B cell (primary cell): ENCODE results near the gene STS. TPM values are rescaled to one million over a fixed set of nuclear protein-coding genes. Genes with fewer than 3 reads are reported as not detected.

ENCODE experiments used
- ATAC-seq: fragments of 200-7000 bp; cut with Tn5 transposase; one replicate; pipeline ENCODE4 v1.10.0; 2021; ENCODE audit warnings: low read depth, mild to moderate bottlenecking, moderate number of reproducible peaks, moderate library complexity
- CTCF ChIA-PET: fragments of 350-600 bp; sonication (Branson Sonifier 250); formaldehyde crosslinking; loops from one replicate; lab custom pipeline; 2021; ENCODE audit warnings: antibody characterized with exemption, inconsistent platforms; lab: Charles Lee
- POLR2A ChIA-PET: fragments of 350-600 bp; sonication (Branson Sonifier 250); formaldehyde crosslinking; loops from one replicate; lab custom pipeline; 2021; ENCODE audit warnings: antibody characterized with exemption; lab: Charles Lee
- DNase-seq: peaks from one replicate; pipeline ENCODE4 v3.0.0; 2013
- H2AFZ ChIP-seq: 2 replicates; pipeline ENCODE4 v1.6.1; 2012; ENCODE audit warnings: mild to moderate bottlenecking, low read depth, low read length; ENCODE audit not compliant: insufficient read depth, poor library complexity, severe bottlenecking
- H3K27ac ChIP-seq, 2 donors: 1 replicate in 1 of 2; 2 replicates in 1 of 2; pipeline ENCODE4 v1.5.1; 2012 to 2013; ENCODE audit warnings: low read length in 2 of 2, mild to moderate bottlenecking in 2 of 2, moderate library complexity in 1 of 2
- H3K27me3 ChIP-seq, 4 experiments: fragments of 200-600 bp in 1 of 4; sonication (generic) in 1 of 4; replicated peaks in 1 of 4; 1 replicate in 2 of 4; 2 replicates in 2 of 4; pipeline versions ENCODE4 v1.6.1 to v1.7.0; 2013 to 2016; ENCODE audit warnings: low read length in 3 of 4, mild to moderate bottlenecking in 2 of 4, mixed read lengths in 1 of 4, moderate library complexity in 1 of 4; ENCODE audit not compliant: insufficient read depth in 4 of 4, control insufficient read depth in 3 of 4; ENCODE audit errors: control extremely low read depth in 1 of 4
- H3K36me3 ChIP-seq, 2 experiments: replicated peaks in 1 of 2; 1 replicate in 1 of 2; 2 replicates in 1 of 2; pipeline versions ENCODE4 v1.6.1 to v1.7.1; 2013; ENCODE audit warnings: low read length in 1 of 2; ENCODE audit not compliant: insufficient read depth in 2 of 2, control insufficient read depth in 1 of 2; ENCODE audit errors: control extremely low read depth in 1 of 2, extremely low read depth in 1 of 2
- H3K4me1 ChIP-seq, 2 donors: fragments of 200-600 bp in 1 of 2; sonication (generic) in 1 of 2; 1 replicate in 1 of 2; 2 replicates in 1 of 2; pipeline versions ENCODE4 v1.5.1 to v1.6.1; 2013 to 2017; ENCODE audit warnings: low read length in 2 of 2; ENCODE audit not compliant: control insufficient read depth in 2 of 2, insufficient read depth in 2 of 2
- H3K4me2 ChIP-seq: replicated peaks from 2 replicates; pipeline ENCODE3; 2012; ENCODE audit warnings: mild to moderate bottlenecking, low read depth, low read length; ENCODE audit not compliant: poor library complexity, severe bottlenecking
- H3K4me3 ChIP-seq, 5 experiments: fragments of 200-600 bp in 1 of 5; sonication (generic) in 1 of 5; 1 replicate in 3 of 5; 2 replicates in 2 of 5; pipeline versions ENCODE4 v1.5.1 to v1.7.0; 2011 to 2016; ENCODE audit warnings: low read length in 4 of 5, mild to moderate bottlenecking in 4 of 5, low read depth in 2 of 5, control low read depth in 1 of 5, moderate library complexity in 1 of 5; ENCODE audit not compliant: insufficient read depth in 1 of 5; ENCODE audit errors: control extremely low read depth in 1 of 5, extremely low read depth in 1 of 5
- H3K79me2 ChIP-seq: fragments of 200-600 bp; sonication (generic); one replicate; pipeline ENCODE4 v1.6.0; 2016; ENCODE audit warnings: low read length; ENCODE audit not compliant: control insufficient read depth, insufficient read depth
- H3K9ac ChIP-seq: fragments of 200-600 bp; sonication (generic); 2 replicates; pipeline ENCODE4 v1.6.1; 2017; ENCODE audit warnings: mild to moderate bottlenecking, low read length, moderate library complexity
- H3K9me3 ChIP-seq, 3 donors: one replicate each; pipeline versions ENCODE4 v1.6.1 to v1.7.1; 2013; ENCODE audit warnings: low read length in 2 of 3; ENCODE audit not compliant: control insufficient read depth in 2 of 3, insufficient read depth in 1 of 3; ENCODE audit errors: control extremely low read depth in 1 of 3
- H4K20me1 ChIP-seq: 2 replicates; pipeline ENCODE4 v1.6.0; 2012; ENCODE audit warnings: mild to moderate bottlenecking, low read length; ENCODE audit not compliant: insufficient read depth, control insufficient read depth, poor library complexity, severe bottlenecking
- H3K27ac Mint-ChIP-seq: one replicate; pipeline ENCODE4 v1.8.0; 2021; ENCODE audit warnings: mixed read lengths
- H3K27me3 Mint-ChIP-seq: one replicate; pipeline ENCODE4 v1.8.0; 2021; ENCODE audit warnings: mixed read lengths
- H3K4me1 Mint-ChIP-seq: one replicate; pipeline ENCODE4 v1.8.0; 2021; ENCODE audit warnings: mixed read lengths
- H3K4me3 Mint-ChIP-seq: one replicate; pipeline ENCODE4 v1.8.0; 2021; ENCODE audit warnings: mixed read lengths
- H3K9me3 Mint-ChIP-seq: one replicate; pipeline ENCODE4 v1.8.0; 2022; ENCODE audit warnings: mixed read lengths; ENCODE audit not compliant: insufficient read depth
- EZH2 ChIP-seq: IDR thresholded peaks from 2 replicates; pipeline ENCODE4 v1.6.1; 2012; ENCODE audit warnings: borderline replicate concordance, low read depth, mild to moderate bottlenecking, moderate library complexity, low read length; ENCODE audit not compliant: insufficient read depth, poor library complexity, severe bottlenecking
- WGBS: methylation state at CpG from one replicate; pipeline ENCODE4 v1.1.5; 2013; ENCODE audit warnings: missing lambda C conversion rate; ENCODE audit not compliant: insufficient coverage; 5-methylcytosine and 5-hydroxymethylcytosine counted together
- intact Hi-C: fragments of 100-400 bp; cut with micrococcal nuclease; formaldehyde crosslinking; loops from one replicate; pipeline ENCODE4 v1.10.0; 2022
- polyA plus RNA-seq: library from polyadenylated mRNA; depleted of rRNA; stranded (reverse); fragments of >200 nt; gene quantifications from 2 replicates; pipeline ENCODE4 v1.2.3, GENCODE V29; 2012
- total RNA-seq, 2 donors: library from RNA; stranded (reverse); fragments of 120-200 nt in 1 of 2; gene quantifications; 1 replicate in 1 of 2; 2 replicates in 1 of 2; pipeline versions ENCODE4 v1.2.3 to v1.2.4, GENCODE V29; 2013 to 2022
- TF ChIP-seq, protein P1 (sequence below): fragments of 200-600 bp; IDR thresholded peaks from one replicate; pipeline ENCODE4 v1.8.0; 2022; ENCODE audit warnings: antibody characterized with exemption, mild to moderate bottlenecking

STS gene
- total and polyA plus RNA-seq, 2 donors (not counting 1 experiment from before 2014, with no cell fraction given) = 1.9 to 2.9 TPM

DNA sequence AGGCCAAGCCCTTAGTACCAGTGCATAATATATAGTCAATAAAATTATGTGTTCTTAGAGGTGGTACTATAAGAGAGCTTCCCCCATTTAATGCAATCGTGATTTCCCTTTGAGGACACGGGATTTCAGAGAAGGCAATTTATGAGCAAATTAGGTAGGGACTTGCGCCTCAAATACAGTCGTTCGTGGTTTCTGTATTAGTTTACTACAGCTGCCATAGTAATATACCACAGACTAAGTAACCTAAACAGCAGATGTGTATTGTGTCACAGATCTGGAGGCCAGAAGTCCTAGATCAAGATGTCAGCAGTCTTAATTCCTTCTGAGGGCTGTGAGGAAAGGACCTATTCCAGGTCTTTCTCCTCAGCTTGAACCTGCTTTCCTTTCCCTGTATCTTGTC is 1.9 kb downstream of the STS start:
- no peaks in the 10 kb centered on the region for H3K27me3 Mint-ChIP-seq
- H3K36me3 ChIP-seq = no peaks in the 10 kb centered on the region
- no peak overlapping the region for H3K27ac ChIP-seq
- H2AFZ ChIP-seq = no peak overlapping the region
- no peaks in the 10 kb centered on the region for H3K27me3 ChIP-seq
- H3K79me2 ChIP-seq = peaks cover 68% of the 10 kb centered on the region
- intact Hi-C loops = loop anchor here (10.0 kb wide), 1 partner anchor 775 kb away; the partner anchor contains the start of gene PNPLA4
- no peak overlapping the region for H3K9ac ChIP-seq
- ATAC-seq (no peak), DNase-seq (no peak)
- peaks cover 6% of the 10 kb centered on the region for H4K20me1 ChIP-seq
- WGBS = no CpG with 5 or more reads among the region's 5 CpGs
- peak overlapping the region; percentile 20 for H3K27ac Mint-ChIP-seq
- no peaks in the 10 kb centered on the region for H3K9me3 Mint-ChIP-seq
- POLR2A ChIA-PET = no interaction called here
- H3K4me2 ChIP-seq = no peak overlapping the region
- H3K4me3 Mint-ChIP-seq = no peak overlapping the region
- CTCF ChIA-PET = interaction anchor here (1.6 kb wide), 1 partner anchor 58 kb away, joined by 3 read pairs; no protein-coding TSS in a partner anchor
- peaks cover 10 to 13% of the 10 kb centered on the region in 2 donors for H3K4me1 ChIP-seq
- peaks cover 10% of the 10 kb centered on the region for H3K4me1 Mint-ChIP-seq
- H3K9me3 ChIP-seq = no peaks in the 10 kb centered on the region
- no peak overlapping the region for H3K4me3 ChIP-seq
- TF ChIP-seq, protein P1, sequence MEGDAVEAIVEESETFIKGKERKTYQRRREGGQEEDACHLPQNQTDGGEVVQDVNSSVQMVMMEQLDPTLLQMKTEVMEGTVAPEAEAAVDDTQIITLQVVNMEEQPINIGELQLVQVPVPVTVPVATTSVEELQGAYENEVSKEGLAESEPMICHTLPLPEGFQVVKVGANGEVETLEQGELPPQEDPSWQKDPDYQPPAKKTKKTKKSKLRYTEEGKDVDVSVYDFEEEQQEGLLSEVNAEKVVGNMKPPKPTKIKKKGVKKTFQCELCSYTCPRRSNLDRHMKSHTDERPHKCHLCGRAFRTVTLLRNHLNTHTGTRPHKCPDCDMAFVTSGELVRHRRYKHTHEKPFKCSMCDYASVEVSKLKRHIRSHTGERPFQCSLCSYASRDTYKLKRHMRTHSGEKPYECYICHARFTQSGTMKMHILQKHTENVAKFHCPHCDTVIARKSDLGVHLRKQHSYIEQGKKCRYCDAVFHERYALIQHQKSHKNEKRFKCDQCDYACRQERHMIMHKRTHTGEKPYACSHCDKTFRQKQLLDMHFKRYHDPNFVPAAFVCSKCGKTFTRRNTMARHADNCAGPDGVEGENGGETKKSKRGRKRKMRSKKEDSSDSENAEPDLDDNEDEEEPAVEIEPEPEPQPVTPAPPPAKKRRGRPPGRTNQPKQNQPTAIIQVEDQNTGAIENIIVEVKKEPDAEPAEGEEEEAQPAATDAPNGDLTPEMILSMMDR = no peak
- no peak for TF ChIP-seq EZH2

GRCh38 chrX:7153231-7153630 is 5.7 kb downstream of the STS start:
- Histone ChIP-seq H3K9me3 (no peaks in the 10 kb centered on the region), H3K27me3 (no peaks in the 10 kb centered on the region), H2AFZ (no peak overlapping the region), H3K4me2 (no peak overlapping the region), H3K79me2 (peaks cover 44% of the 10 kb centered on the region), H3K36me3 (no peaks in the 10 kb centered on the region), H3K4me1 (peaks cover 4% of the 10 kb centered on the region in 2 donors), H3K27ac (no peak overlapping the region), H3K4me3 (no peak overlapping the region), H3K9ac (no peak overlapping the region), H4K20me1 (peaks cover 4% of the 10 kb centered on the region)
- CTCF ChIA-PET = no interaction called here
- ATAC-seq = no peak
- H3K9me3 Mint-ChIP-seq = no peaks in the 10 kb centered on the region
- WGBS = 91% methylated on average over 2 of the region's 2 CpGs
- no peak overlapping the region for H3K27ac Mint-ChIP-seq
- TF ChIP-seq, protein P1 = no peak
- no peak for TF ChIP-seq EZH2
- H3K4me3 Mint-ChIP-seq = no peak overlapping the region
- intact Hi-C loops = no loop called here
- no peaks in the 10 kb centered on the region for H3K4me1 Mint-ChIP-seq
- POLR2A ChIA-PET = no interaction called here
- no peaks in the 10 kb centered on the region for H3K27me3 Mint-ChIP-seq
- no peak for DNase-seq
